Inflammatory macrophage (primary cell): ENCODE data around the gene PTPRE.

Experiments used
- DNase-seq, 2 donors: peaks; one replicate each; pipeline ENCODE4 v3.0.0-alpha.2; 2020 to 2022
- total RNA-seq, 18 experiments: gene quantifications; one replicate each; lab custom pipeline; 2026; ENCODE audit warnings: mixed read lengths in 6 of 18, inconsistent platforms in 2 of 18; lab: John Stamatoyannopoulos, UW

PTPRE gene, protein sequence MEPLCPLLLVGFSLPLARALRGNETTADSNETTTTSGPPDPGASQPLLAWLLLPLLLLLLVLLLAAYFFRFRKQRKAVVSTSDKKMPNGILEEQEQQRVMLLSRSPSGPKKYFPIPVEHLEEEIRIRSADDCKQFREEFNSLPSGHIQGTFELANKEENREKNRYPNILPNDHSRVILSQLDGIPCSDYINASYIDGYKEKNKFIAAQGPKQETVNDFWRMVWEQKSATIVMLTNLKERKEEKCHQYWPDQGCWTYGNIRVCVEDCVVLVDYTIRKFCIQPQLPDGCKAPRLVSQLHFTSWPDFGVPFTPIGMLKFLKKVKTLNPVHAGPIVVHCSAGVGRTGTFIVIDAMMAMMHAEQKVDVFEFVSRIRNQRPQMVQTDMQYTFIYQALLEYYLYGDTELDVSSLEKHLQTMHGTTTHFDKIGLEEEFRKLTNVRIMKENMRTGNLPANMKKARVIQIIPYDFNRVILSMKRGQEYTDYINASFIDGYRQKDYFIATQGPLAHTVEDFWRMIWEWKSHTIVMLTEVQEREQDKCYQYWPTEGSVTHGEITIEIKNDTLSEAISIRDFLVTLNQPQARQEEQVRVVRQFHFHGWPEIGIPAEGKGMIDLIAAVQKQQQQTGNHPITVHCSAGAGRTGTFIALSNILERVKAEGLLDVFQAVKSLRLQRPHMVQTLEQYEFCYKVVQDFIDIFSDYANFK
- 260 to 580 (median 406) reads per million in 18 experiments for total RNA-seq

DNA sequence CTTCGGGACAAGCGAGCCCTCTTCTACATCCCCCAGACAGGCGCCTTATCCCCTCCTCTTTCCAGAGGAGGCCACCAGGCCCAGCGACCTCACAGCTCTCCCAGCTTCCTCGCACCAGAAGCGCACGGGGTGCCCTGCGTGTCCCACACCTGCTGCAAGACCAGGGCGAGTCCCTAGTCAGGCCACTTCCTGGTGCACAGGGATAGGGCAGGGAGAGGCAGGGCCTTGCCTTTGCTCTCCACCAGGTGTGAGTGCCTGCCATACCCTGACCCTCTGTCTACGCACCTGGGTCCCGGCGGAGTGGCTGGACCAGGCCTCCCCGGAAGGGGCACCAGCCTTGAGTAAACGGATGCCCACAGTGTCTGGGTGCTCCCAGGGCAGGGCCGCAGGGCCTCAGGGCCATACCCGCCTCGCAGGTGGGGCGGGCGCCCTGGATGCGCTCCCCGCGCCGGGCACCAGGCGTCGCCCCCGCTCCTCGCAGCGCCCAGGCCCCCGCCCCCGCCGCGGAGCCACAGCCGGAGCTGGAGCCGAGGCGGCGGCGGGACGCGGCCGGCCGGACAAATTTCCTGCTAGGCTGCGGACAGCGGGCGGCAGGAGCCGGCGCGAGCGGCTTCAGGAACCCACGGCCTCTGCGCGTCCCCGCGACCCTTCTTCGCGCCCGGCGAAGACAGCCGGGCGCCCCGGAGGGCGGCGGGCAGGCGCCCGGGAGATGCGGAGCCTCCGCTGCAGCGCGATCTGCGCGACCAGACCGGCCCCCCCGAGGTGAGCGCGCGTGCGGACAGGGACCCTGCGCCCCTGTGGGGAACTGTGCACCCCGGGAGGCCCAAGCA lies at the start of gene PTPRE:
Gene PTPRE (plus strand): TSS at position 556 of the 830 bp plus-strand sequence. CDS start 133,779 bp downstream, outside the sequence.
- peak; percentile 81 to 90 for DNase-seq

DNA sequence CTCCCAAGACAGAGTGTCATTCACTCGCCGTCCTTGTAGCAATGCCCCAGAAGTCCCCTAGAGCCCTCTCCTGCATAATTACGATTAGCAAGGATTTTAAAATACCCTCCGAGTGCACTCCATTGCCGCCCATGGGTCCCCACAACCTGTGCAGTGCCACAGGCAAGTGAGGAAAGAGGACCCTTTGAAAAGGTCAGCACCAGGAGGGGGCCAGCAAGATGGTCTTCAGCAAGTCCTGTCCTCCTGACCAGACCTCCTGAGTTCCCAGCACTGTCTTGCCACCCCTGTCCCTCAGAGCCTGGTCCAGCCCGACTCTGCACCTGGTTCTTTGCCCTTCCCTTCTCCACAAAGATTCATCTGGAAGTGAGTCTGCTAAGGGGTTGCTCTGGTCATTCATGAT lies 46.3 kb upstream of the PTPRE start:
- DNase-seq, result no peak

DNA sequence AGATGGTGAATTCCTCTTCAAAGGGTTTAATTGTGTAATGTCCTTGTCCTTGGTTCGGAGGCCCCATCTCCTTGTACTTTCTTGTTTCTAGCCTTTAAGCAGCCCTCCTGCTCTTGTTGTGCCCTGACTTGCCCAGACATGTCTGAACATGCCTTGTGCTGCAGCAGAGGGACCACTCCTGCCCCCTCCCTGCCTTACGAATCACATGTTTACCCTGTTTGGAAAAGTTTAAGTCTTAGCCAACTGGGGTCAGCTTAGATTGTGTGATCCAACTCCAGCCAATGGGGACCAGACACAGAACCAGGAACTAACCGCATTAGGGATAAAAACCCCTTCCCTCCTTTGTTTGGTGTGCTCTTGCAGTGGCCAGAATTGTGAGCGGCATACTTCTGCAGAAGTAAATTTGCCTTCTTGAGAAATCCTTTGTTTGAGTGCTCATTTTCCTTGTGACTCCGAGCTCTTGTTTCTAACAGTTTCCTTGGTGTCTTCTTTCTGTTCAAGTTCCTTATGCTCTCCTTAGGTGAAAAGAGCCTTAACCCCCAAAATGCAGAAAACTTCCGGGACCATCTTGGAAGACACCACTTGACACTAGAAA lies 43.6 kb upstream of the PTPRE start:
- no peak for DNase-seq

DNA sequence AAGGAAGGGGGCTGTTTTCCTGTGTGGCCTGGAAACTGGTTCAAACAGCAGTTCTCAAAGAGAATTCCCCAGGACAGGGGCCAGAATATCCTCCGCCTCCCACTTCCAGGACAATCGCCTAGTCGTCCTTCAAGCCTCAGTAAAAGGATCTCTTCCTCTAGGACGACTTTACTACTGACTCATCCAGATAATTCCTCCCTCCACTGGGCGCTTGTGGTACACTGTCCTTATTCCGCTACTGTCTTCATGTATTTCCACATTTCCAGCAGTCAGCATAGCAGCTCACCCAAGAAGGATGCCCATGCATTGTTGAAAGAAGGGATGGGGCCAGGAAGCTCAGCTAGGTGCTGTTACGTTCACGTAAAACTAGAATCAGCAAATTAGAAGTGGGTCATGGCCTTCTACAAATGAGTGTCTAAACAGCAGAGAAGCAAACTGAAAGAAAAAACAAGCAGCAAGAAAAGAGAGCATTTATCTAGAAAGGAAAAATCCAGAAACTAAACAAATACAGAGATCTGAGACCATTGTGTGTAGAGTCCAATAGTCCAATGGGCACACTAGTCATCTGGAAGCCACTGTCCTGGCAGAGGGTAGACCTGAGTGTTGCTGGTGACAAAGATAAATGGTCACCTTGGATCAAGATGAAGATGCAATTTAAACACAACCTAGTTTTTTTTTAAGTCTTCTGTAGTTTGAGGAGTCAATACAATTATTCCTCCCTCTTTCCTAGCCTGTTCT lies 40.5 kb upstream of the PTPRE start:
- no peak for DNase-seq

DNA sequence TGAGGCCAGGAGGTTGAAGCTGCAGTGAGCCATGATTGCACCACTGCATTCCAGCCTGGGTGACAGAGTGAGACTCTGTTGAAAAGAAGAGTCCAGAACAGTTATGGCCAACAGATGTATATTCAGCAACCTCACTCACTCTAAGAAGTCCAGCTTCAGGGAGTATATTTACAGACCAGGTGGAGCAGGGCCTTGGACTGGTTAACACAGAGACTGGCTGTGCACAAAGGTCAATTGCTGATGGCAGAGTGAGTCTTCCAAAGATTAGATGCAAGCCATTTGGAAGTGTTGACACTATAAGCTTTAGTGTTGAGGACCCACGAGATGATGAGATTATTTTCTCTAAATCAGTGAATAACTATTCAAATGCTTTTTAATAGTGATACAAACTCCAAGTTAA lies 39.1 kb upstream of the PTPRE start:
- DNase-seq, result no peak

DNA sequence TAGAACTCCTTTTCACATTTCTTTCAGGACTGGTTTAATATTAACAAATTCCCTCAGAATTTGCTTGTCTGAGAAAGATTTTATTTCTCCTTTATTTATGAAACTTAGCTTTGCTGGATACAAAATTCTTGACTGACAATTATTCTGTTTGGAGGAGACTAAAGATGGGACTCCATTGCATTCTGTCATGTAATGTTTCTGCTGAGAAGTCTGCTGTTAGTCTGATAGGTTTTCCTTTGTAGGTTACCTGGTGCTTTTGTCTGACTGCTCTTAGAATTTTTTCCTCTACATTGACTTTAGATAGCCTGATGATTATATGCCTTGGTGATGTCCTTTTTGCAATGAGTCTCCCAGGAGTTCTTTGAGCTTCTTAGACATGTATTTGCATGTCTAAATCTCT lies 37.6 kb upstream of the PTPRE start:
- DNase-seq, result no peak

DNA sequence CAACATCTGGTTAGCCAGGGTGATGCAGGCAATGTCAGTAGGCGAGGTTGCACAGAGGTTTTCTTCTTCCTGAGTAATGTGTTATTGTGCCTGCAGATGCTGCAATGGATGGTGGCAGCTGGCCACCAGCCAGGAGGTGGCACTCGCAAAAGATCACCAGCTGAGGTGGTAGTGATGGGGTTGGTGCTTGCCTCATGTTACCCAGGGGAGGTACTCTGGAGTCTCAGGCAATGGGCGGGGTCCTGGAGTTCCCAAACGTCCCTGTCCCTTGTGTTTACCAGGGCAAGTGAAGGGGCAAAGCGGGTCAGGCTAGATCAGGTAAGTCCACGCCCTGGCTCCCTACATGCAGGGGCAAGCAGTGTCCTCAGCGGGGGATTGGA lies 35.3 kb upstream of the PTPRE start:
- DNase-seq, result no peak

DNA sequence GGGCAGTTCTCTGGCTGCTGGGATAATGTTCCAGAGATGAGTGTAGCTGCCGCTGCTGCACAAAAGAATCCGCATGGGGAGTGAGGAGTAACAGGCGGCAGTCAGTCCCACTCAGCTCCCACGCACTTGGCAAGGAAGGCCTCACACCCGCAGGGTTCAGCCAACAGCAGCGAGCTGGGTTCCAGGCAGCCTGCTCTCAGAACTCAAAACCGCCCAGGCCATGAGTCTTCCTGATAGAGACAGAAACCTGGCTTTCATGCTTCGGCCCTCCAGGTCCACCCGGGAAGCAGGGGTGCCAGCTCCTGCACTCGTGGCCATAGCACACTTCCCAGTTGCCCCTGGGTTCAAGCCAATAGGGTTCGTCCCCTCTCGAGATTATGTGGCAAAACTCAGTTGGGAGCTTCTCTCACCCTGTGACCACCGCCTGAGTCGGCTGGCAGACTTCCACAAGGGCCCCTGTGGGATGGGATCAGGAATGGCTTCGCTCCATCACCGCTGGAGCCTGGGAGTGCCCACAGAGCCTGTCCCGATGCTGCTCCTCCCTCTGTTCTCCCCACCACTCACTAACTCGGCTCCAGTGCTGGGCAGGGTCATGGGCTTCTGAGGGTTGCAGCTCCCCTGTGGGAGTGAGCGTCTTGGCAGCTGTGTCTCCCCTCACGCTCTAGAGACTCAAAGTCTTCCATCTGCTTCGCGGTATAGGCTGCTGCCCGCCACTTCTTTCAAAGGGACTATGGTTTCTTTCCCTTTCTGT lies 34.7 kb upstream of the PTPRE start:
- no peak for DNase-seq

DNA sequence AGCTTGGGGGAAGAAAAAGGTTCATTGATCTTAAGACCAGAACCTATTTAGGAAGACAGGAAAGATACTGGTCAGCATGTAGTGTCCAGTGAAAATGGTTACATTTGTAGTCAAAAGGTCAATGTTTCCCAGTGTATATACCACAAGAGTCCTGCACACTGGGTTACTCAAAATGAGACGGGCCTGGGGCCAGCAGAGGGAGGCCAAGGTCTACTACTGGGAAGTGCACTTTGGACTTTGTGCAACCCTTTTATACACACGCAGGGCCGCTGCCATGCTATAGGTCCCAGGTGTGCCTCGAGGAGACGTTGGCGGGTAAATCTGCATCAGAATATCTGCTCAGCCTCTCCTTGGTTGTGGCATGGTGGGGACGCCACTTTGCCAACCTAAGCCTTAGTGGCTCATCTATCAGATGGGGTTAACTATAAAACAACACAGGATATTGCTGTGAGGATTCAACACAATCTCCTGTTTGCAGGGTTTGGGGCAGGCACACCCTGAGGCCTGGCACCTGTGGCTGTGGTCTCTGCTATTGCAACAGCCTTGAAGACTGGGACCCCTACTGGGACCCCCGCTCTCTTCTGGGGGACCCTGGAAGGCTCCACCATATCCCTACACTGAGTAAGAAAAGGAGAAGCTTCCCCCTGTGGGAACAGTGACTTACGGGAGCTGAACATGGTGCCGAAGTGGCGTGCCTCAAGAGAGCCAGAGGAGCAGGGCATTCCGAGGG lies 33.9 kb upstream of the PTPRE start:
- DNase-seq, result peak in 1 of 2 donors; percentile 37

DNA sequence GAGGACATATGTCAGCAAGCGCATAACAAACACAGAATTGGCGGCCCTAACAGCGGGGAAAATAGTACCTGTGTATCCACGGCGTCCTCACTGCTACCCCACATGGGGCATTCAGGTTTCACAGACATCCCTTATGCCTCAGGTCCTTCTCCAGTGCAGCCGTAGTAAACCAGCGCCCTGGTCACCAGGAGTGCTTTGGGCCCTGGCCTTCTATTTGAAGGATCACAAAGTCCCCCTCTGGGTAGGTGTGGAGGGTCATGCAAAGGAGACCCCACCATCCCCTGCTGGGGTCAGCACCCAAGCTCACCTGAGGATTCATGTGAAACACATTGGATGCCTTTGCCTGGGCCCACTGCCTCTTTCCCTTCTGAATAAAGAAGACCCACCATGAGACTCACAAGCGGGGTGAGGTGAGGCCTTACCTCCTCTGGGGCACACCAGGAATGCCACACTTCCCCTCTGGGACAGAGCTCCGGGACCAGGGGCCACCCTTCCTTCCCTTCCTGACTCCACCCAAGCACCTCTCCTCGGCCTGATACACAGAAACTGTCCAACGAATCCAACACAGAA lies 32.9 kb upstream of the PTPRE start:
- no peak for DNase-seq

DNA sequence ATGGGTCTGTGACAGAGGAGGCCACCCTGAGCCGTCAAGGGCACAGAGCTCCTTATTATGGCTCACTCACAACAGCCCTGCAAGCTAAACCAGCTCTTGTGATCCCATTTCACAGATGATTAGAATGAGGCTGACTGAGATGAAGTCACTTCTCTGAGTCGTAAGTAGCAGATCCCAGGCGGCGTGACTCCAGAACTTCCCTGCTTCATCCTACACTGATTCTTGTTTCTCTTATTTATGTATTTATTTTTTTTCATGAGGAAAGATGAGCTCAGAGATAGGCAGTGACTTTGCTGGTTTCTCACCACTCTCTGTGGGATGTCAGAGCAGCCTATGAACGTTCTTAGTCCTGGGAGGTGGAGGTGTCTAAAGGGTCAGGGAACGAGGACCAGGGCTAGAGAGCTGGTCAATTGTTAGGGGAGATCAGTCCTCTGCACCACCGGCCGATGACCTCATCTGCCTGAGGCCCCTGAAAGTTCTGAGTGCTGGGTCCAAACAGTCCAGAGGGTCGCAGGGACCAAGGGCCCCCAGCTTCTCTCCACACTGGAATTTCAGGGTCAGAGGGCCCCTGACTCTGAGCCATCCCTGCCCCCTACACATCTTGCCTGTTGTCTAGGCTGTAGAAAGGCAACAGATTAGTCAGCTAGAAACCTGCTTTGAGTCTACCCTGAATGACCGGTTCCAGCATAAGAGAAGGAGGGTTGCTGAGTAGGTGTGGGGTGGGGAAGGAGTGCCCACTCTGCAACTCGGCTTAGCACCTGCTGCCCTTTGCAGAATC lies 32.0 kb upstream of the PTPRE start:
- DNase-seq, result peak; percentile 13 to 58

DNA sequence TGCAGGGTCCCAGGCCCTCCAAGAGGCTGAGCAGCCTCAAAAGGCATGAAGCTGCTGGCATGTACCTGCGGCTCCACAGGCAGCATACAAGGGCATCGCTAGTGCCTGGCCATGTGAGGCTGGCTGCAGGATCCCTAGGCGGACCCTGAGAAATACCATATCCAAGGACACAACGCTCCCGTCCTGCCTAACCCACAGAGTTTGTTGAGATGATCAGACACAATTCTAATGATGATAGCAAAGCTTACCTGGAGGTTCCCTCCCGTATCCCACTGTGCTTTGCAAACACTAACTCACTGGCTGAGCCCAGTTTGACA lies 31.5 kb upstream of the PTPRE start:
- no peak for DNase-seq

DNA sequence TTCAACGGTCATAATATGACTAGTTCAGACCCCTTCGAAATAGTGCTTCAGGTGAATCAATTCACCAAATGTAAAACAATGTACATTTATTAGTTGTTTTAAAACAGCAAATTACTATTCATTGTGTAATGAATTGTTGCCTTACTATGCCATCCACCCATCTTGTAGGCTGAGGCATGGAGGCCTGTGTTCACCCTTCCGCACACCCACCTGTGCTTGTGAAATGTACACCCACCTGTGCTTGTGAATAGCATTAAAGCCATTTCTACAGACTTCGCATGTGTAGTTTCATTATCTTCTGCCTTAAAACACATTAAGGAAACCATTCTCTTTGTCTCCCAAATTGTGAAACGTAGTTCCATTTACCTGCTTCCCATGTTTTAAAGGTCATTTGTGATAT lies 31.0 kb upstream of the PTPRE start:
- DNase-seq, result no peak

DNA sequence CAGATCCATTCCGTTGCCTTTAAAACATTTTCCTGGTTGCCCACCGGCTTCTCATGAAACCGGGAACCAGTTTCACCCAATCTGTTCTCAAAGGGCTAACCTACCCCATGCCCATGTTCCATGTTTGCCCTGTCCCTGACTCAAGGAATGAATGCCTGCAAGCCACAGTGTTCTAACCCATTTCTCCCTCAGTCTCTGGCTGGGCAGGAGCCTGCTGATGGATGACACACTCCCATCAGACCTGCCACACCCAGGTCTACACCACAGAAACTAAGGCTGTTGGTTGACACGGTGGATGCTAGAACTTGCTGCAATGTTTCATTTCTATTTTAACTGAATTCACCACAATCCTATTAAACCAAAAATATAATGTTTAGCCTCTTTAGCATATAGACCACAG lies 29.8 kb upstream of the PTPRE start:
- DNase-seq, result no peak

DNA sequence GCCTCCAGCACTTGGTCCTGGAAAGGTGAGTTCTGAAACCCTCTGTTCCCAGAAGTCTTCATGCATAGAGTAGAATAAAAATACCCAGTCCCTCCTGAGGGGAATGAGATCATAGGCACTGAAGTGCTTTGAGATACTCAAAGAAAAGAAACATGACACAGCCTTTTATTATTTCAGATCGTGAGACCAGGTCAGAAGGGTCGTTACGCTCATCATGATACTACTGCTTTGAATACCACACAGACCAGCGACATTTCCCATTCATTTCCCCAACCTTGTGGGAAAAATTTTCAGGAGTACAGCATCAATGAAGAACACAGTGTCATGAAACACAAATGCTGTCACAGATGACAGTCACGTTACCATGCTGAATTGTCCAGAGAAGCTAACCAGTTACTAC lies 29.2 kb upstream of the PTPRE start:
- no peak for DNase-seq

DNA sequence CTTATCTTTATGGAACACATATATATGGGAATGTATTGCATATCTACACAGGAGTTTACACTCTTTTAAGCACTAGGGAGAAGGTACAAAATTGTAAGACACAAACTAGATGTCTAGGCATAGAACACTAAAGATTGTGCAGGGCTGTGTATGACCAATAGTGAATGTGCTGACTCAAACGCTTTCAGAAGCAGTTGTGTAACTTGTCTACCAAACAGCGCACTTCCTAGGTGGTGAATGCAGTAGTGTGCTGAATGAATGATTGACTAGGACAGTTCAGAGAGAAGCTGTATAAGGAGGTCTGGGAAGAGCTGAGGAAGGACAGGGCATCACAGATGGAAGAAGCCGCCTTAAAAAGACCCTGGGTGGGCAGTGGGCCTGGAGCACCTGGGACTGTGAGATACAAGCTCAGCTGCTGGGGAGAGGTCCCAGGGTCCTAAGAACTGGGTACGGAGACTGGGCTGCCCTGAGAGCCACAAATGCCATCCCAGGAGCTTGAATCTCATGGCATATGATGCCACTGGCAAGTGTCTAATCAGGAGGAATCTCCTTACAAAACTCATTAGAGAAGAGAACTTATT lies 28.3 kb upstream of the PTPRE start:
- peak; percentile 62 to 69 for DNase-seq

DNA sequence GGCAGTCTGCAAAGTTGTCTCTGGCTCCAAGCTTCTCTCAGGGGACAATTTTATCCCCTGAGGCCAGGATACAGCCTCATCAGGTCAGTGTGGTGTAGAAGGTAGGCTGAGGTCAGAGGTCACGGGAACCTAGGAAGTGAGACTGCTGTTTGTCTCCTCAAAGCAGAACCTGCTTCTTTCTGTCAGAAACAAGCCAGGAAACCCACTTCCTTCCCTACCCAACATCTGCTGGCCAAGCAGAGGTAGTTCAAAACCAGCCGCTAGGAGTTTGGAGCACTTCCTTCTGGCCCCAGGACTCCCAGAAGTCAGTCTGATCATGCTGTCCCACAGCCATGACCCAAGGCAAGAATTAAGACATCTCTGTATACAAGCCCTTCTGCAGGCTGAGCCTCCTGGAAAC lies 26.3 kb upstream of the PTPRE start:
- DNase-seq, result peak; percentile 87

DNA sequence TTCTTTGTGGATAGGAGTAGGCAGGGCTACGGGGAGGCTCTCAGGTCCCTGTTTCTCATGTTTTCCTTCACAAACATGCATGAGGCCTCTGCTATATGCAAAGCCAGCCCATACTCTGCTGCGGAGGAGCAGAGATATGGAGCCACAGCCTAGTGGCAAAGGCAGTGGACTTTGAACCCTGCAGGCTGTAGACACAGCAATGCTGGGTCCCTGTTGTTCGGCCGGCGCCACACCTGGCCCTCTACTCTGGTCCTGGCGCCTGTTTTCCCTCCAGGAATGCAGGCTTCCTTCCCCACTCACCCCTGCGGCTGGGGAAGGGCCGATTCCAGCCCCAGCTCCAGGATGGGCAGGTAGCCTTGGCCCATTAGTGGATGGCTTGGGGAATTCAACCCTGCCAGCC lies 25.6 kb upstream of the PTPRE start:
- DNase-seq, result no peak

DNA sequence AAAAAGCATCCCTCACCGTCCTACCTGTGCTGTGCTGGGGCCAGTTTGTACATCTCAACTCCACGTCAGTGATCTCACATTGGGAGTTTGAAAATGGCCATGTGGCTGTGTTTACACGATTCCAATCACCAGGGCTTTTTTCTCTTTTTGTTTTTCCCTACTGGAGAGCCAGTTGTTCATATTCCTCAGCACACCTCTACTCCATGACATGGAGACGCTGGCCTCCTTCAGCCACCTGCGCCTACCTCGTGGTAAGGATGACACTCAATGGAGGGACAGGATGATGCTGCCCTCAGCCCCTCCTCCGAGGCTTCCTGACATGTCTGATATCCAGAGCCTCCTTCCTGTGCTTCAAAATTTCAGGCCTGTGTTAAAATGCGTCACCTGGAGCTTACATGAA lies 24.5 kb upstream of the PTPRE start:
- no peak for DNase-seq
